Fibroblast of lung (primary cell): Measurements from ENCODE around the gene CMC2.

ENCODE experiments used
- CTCF ChIP-seq, 2 donors: IDR thresholded peaks in 1 of 2; conservative IDR thresholded peaks in 1 of 2; 1 replicate in 1 of 2; 2 replicates in 1 of 2; pipeline ENCODE4 v1.5.1; 2011 to 2012; ENCODE audit warnings: low read length in 2 of 2, control low read depth in 1 of 2, inconsistent platforms in 1 of 2, low read depth in 1 of 2, mild to moderate bottlenecking in 1 of 2
- EZH2 ChIP-seq: IDR thresholded peaks from 2 replicates; pipeline ENCODE4 v1.5.1; 2012; ENCODE audit warnings: low read length, control low read depth, mild to moderate bottlenecking; ENCODE audit errors: missing control alignments

- TF ChIP-seq CTCF (conservative IDR thresholded peaks at IDR 0.05 in 1 of 2, IDR thresholded peaks at IDR 0.05 in 1 of 2; ENCODE audit: low read depth in 1 of 2, low read length in 2 of 2) (no peak), EZH2 (no peak)
Measured at GRCh38 chr16:80996688-80997138, 10.0 kb downstream of the CMC2 start.
